GM18502 (cell line): ENCODE measurements around the gene TM2D3.

Experiments
- ATAC-seq: cut with Tn5 transposase; IDR thresholded peaks from one replicate; pipeline ENCODE4 v1.9.1; 2021; ENCODE audit warnings: mild to moderate bottlenecking; ENCODE audit not compliant: unreplicated experiment, poor library complexity

TM2D3 gene

DNA sequence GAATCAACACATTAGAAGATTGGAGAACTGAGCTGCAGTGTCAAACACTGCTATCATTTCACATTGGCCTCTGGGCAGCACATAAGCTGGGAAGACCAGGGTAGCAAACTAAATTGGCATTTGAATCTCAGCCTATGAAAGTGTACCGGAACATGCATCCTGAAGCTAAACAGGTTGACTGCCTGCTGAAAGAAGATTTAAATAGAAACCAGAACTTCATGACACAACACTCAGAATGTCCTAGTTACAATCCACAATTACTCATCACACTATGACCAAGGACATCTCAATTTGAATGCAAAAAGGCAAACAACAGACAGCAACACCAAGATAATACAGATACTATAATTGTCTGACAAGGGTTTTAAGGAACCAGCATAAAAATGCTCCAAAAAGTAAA, 26.2 kb downstream of the TM2D3 start:
- no peak for ATAC-seq

DNA sequence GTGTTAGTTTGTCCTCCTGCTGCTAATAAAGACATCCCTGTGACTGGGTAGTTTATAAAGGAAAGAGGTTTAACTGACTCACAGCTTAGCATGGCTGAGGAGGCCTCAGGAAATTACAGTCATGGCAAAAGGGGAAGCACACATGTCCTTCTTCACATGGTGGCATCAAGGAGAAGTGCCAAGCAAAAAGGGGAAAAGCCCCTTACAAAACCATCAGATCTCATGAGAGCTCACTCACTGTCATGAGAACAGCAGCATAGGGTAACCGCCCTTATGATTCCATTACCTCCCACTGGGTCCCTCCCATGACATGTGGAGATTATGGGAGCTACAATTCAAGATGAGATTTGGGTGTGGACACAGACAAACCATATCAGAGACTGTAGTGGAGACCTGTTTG, 27.0 kb downstream of the TM2D3 start:
- no peak for ATAC-seq

DNA sequence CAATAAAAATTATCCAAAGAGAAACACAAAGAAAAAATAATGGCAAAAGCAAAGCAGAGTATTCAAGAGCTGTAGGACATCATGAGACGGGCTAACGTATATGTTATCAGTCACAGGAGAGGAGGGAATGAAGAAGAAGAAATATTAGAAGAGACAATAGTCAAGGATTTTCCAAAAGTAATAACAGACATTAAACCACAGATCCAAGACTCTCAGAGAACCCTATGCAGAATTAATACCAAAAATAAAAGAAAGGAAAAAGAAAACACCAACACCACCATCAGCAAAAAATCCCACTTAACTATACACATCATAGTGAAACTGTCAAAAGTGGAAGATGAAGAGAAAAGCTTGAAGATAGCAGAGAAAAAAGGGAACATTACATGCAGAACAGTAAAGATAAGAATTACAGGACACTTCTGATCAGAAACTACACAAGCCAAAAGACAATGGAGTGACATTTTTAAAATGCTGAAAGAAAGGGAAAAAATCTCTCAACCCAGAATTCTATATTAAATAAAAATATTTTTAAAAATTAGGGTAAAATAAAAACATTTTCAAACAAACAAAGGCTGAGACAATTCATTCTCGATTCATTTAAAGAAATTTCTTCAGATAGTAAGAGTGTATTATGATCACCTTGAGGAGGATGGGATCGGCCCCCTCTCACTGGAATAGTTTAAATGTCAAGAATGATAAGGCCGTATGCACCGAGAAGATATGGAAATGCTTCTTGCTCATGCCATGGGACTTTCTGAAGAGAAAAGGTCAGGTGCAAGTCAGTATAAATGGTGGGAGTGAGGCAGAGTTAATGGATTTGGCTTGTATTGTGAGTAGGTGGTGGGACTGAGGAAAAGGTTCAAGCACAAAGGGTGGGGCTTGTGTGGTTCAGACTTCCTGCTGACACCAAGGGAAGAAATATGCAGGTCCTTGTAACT, 28.5 kb downstream of the TM2D3 start:
- ATAC-seq, result no peak

DNA sequence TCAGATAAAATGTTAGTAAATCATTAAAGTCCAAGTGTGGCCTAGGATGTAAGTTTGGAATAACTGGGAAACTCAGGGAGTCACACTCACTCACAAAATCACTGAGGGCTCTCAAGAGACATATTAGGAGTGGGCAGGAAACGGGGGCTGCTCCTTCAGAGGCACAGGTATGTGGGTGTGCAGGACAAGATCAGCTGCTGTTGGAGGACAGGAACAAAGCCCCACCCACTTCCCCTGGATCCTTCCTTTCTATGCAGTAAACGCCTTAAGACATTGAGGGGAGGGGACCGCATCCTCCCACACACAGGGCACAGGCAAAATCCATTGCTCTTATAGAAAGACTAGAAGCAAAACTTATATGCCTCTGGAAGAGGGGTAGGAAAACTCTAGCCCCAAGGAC, 30.2 kb downstream of the TM2D3 start:
- no peak for ATAC-seq

DNA sequence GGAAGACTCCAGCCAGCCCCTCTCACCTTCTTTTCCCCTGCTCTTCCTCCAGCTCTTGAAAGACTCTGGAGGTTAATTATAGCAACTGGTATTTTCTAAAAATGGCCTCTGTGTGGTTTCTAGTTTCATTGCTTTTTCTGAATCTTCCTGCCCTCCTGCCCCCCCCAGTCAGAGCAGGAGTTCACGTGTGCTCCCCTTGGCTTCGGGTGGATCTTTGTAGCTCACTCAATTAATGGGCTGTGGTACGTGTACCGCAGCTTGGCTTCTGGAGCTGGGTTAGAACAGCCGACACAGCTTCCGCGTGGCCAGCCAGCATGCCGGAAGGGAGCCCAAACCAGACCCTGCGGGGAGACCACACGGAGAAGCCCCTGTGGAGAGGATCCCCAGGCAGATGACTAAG, 31.5 kb downstream of the TM2D3 start:
- no peak for ATAC-seq

DNA sequence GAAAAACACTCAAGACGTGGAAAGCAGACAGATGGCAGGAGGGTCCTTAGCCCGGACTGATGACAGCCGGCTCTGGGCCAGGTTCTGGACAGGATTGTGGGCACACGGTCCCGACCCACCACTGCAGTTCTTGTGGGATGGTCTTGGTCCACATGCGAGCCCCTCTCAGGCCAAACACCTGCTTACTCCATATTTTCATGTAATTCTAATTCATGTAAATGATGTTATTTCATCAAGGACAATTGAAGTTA, 32.6 kb downstream of the TM2D3 start:
- no peak for ATAC-seq

DNA sequence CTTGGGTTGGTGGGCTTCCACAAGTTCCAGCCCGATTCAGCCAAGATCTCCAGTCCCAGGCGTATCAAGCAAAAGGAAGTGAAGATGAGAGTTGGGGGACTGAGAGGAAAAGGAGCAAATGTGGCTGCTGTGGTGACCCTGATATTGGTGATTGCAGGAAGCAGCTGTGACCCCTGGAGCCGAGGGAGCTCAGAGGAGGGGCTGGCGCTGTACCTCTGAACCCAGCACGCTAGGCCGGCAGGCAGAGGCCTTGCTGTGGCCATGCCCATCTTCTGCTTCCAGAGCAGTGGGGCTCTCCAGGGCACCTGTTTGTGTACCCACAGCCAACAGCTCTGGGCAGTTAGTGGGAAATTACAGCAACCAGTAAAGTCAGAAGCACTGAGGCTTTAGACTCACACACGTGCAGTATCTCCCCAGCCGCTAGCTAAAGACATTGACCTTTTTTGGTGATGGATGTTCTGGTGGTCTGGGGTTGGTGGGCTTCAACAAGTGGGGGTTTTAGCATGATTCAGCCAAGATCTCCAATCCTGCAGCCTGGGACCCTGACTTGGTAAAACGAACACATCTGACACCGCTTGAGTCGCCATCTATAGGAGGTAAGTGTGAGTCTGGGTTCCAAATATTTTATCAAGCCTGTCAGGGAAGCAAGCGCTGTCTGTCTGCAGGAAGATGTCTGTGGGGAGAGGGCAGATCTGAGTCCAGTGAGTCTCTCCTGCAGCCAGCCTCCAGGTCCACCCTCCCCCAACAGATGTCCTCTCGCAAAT, 33.1 kb downstream of the TM2D3 start:
- no peak for ATAC-seq

DNA sequence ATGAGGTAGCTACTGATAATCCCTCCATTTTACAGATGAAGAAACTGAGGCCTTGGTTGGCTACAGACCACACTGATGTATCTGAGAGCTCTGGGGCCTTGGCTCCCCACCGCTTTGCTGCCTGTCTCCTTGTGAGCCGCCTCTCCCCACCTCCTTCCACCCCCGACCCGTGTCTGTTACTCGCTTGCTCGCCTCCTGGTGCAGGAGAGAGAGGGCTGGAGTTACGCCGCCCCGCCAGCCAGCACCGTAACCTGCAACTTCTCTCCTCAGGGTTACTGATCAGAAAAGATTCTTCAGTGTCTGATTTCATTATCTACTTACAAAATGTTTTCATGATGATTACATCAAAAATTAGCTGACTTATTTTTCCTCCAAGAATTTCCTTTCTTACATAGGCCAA, 34.1 kb downstream of the TM2D3 start:
- no peak for ATAC-seq

DNA sequence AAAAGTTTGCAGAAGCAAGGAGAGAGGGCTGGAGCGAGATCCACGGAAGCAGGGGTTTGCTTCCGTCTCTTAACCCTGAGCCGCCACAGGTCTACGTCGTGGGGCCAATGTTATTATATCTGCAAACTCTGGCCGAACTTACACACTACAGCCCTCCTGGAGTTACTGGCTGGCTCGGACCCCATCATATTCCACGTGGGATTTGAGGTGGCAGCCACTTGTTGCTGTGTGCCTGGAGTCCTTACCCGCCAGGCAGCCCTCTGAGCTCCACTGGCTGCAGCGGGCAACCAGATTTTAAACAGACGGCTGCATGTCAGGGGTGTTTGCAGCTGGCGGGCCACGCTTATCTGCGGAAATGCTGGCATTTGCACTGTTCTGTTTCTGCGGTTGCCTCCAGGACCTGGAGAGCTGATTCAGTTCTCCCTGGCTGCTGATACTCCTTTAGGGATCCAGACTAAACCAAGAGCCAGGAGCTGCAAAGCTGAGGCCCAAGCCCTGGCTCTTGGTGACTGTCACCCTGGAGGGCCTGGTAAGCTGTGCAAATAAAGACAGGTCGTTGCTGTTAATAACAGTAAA, 34.7 kb downstream of the TM2D3 start:
- ATAC-seq, result no peak

DNA sequence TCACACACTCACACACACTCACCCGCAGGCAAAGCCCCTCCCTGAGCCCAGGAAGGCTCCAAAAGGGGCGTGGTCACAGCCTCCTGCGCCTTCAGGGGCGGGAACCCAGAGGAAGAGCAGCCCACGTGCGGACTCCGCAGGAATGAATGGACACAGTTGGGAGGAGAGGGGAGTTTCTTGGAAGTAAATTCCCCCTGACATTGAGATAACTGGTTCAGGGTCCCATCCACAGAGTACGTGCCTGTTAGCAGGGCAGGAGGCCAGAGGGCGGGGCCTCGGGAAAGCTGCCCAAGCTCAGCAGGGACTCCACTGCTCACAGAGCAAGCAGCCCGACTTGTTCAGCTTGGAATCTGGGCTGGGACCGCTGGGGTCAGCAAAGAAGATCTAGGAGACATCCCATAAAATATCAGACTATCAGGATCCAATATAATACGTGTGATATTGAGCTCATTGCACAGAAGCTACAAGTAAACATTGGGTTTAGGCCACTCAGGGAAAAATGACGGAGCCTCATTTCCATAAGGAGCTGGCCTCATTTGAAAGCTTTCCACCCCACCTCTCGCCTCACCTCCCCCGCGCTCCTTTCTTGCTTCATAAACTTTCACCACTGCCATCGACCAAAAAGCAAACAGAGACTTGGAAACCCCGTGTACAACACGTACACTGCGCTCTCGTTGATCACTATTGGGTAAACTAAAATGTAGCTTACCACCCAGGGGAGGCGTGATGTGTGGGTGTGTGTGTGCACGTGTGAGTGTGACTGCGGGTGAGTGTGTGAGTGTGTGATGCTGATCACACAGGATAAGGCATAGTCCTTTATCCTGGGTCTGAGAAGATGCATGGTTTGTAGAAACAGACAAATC, 36.0 kb downstream of the TM2D3 start:
- no peak for ATAC-seq

DNA sequence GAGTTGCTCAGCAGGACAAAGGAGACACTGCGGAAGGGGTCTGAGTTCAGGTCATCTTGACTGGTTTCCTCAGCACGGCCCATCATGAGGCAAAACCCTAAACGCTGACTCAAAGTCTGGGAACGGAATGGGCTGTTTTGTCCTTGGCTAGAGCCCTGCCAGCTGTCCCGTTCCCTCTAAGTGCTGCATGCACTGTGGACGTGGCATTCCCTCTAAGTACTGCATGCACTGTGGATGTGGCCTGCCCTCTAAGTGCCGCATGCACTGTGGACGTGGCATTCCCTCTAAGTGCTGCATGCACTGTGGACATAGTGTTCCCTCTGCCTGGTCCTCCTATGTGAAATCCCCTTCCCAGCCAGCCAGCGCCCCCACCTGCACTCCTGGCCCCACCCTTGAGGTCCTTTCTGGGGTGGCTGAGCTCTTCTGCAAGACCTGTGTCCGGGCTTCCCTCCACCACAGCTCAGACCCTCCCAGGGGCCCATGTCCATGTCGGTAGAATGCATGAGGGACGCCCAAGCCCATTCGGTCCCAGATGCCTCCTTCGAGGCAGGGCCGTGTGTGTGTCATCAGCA, 36.7 kb downstream of the TM2D3 start:
- no peak for ATAC-seq

DNA sequence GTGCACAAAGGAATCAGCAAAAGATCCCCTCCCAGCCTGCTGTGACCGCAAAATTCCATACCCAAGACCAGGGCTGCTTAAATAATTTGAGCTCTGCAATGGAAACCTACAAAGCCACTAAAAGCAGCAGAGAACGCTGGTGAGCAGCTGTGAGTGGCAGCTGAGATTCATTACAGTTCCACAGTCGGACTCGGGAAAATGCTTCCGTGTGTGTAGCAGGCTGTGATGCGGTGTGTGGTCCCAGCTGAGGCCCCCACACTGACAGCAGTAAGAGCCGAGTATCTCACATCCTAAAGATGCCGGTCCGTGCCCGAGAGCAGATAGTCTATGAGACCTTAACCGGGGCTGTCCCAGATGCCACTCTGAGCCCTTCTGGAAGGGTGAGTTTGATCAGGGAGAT, 37.4 kb downstream of the TM2D3 start:
- ATAC-seq, result no peak

DNA sequence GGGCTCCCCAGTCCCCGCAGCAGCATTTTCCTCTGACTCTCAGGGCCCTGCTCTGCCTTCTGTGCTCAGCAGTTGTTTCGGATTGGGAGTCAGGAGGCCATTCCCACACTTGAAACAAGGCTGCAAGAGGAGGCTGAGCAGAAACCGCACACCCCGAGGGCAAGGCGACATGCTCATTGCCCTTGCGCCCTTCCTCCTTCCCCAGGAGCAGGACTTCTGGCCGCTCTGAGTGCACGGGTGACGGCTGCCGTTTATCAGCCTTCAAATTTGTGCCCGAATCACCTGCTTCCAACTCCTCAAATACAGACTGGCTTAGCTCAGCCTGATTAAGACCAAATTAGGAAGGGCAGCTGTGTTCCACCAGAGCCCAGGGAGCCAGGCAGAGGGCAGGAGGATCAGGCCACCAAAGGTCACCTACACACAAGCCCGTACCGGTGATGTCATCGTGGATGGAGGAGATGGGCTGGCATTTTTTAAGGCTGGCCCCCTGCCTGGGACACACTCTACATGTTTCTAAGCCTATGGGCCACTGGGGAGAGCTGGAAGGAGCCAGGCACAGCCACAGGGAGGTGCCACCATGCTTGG, 38.1 kb downstream of the TM2D3 start:
- ATAC-seq, result no peak

DNA sequence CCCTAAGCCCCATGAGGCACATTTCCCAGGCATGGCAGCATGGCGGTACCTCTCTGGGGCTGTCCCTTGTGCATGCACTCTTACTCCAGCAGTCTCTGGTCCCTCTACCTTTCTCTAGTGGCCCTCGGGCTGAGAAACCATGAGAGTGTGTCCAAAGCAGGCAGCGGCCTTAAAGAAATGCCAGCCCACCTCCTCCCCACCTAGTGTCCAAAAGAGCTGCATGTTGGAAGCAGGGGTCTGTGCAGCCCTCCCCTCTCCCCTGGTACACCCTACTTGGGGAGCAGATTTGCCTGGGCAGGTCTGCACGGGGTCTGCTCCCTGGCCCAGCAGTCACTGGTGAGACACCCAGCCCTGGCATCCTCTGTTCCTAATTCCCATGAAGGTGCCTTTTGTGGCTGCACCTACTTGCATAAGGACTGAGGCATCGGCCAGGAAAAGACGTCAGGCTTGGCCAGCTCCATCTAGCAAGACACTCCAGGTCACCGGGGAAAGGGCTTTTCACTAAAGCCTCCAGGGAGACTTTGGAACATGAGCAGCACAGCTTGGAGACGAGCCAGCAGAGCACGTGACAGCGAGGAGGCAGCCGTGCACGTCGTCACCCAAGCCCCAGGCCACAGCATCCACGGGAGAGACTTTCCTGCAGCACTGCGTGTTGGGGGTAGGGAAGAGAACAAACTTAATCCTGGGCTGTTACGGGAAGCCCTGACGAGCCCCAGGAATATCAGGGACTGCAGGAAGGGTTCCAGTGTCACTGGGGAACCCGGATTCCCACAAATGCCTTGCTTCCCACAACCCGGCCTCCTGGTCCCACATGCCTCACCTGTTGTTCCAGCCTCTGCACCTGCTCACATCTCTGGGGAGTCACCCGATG, 38.8 kb downstream of the TM2D3 start:
- ATAC-seq, result no peak

DNA sequence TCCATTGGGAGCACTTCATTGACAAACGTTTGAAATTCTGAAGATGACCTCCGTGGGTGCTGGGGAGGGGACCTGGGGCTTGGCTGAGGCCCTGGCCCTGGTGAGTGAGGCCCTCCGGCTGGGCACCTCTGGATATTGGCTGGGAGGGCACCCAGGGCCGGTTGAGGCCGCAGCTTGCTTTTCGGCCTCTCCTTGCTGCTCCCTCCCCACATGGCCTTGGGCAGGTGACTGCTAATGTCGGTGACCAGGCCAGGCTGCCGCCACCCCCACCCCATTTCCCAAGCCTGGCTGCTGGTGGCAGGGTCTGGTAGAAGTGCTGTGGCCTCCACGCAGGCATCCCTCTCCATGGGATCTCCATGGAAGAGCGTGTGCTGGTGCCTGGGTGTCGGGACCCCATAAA, 39.5 kb downstream of the TM2D3 start:
- ATAC-seq, result no peak

DNA sequence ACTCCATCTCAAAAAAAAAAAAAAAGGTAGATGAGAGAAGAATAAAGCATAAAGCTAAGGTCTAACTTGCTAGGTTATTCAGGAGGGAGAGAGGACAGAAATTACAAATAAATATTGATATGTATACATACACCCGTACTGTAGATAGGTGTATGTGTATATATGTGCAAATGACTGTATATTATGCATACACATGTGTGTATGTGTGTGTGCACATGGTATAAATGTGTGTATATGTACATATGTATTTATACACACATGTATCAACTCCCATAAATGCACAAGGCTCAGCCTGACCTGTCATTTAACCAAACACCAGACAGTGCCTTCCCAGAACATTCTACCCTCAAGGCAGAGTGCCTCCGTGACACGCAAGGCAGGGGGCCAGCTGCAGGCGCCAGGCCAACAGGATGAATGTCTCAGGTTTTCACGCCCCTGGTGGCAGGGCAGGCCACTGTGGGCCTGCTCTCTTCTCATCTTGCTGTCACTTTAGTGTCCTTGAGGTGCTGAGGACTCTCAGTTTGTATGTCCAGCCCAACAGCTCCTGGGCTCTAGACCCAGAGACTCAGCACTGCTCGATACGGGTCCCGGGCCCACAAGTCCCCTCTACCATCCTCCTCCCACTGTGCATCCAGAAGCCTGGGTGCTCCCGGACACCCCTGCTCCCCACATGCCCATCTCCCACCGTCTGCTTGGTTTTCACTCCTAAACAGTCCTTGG, 40.4 kb downstream of the TM2D3 start:
- no peak for ATAC-seq

DNA sequence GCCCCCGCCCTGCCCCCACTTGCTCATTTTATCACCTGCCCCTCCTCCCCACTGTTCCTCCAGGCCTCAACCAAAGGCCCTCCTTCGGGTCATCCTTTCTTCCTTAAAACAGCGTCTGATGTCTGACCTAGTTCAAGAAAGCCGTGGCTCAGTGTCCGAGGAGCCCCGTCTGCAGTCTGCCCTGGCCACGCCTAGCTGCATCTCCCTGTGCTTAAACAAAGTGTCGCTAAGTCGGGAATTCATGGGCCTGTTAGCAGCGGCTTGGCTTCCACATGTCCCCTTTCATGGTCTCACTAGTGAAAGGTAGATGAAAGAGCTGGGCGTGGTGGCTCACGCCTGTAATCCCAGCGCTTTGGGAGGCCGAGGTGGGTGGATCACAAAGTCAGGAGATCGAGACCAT, 41.2 kb downstream of the TM2D3 start:
- ATAC-seq, result no peak

DNA sequence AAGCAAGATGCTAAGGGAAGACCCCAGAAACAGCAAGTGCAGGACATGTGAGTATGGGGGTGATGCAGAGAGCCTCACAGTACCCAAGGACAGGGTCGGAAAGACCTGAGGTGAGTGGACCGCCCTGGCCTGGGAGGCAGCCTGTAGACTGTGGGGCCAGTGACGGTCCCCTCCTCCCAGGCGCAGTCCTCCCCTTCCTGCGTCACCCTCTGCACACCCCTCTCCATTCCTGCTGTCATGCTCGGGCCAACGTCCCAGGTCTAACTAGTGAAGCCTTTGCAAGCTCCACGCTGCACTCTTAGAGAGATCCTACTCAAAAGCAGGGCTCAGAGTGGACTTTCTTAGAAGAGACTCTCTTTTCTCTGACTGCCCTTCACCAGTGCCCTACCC, 41.6 kb downstream of the TM2D3 start:
- ATAC-seq, result no peak
